DMS53 treated with DMSO at 0.1 percent for 48 hours (cell line): ENCODE data around the gene KCNN3.

Source experiments
- DNase-seq: peaks from one replicate; lab custom pipeline; 2025; ENCODE audit not compliant: unreplicated experiment; lab: John Stamatoyannopoulos, UW

The KCNN3 gene

GRCh38 chr1:154861607-154862094 lies 8.4 kb downstream of the KCNN3 start:
- no peak for DNase-seq

- DNase-seq = no peak
Observed at GRCh38 chr1:154860156-154860870, 9.8 kb downstream of the KCNN3 start.

GRCh38 chr1:154859786-154860155 lies 10.3 kb downstream of the KCNN3 start:
- DNase-seq = no peak

GRCh38 chr1:154859151-154859785 lies 10.8 kb downstream of the KCNN3 start:
- no peak for DNase-seq

- no peak for DNase-seq
Observed at GRCh38 chr1:154857441-154858215, 12.5 kb downstream of the KCNN3 start.

GRCh38 chr1:154857022-154857421 lies 13.1 kb downstream of the KCNN3 start:
- no peak for DNase-seq

GRCh38 chr1:154856544-154856943 lies 13.5 kb downstream of the KCNN3 start:
- DNase-seq = no peak

GRCh38 chr1:154856049-154856448 lies 14.0 kb downstream of the KCNN3 start:
- DNase-seq = no peak

- DNase-seq = no peak
Observed at GRCh38 chr1:154855186-154855851, 14.8 kb downstream of the KCNN3 start.

GRCh38 chr1:154852845-154853244 lies 17.2 kb downstream of the KCNN3 start:
- DNase-seq = no peak

GRCh38 chr1:154851392-154852177 lies 18.5 kb downstream of the KCNN3 start:
- no peak for DNase-seq

- no peak for DNase-seq
Observed at GRCh38 chr1:154849645-154850131, 20.4 kb downstream of the KCNN3 start.

- no peak for DNase-seq
Observed at GRCh38 chr1:154848983-154849382, 21.1 kb downstream of the KCNN3 start.

- no peak for DNase-seq
Observed at GRCh38 chr1:154847891-154848290, 22.2 kb downstream of the KCNN3 start.

GRCh38 chr1:154846565-154847442 lies 23.3 kb downstream of the KCNN3 start:
- DNase-seq = no peak

- DNase-seq = no peak
Observed at GRCh38 chr1:154845879-154846278, 24.2 kb downstream of the KCNN3 start.

GRCh38 chr1:154845174-154845573 lies 24.9 kb downstream of the KCNN3 start:
- DNase-seq = no peak

- no peak for DNase-seq
Observed at GRCh38 chr1:154844297-154844681, 25.8 kb downstream of the KCNN3 start.

GRCh38 chr1:154843636-154844296 lies 26.3 kb downstream of the KCNN3 start:
- no peak for DNase-seq
